Measurements from ENCODE around the gene ZNF710. TPM values are rescaled to one million over a fixed set of nuclear protein-coding genes. Genes with fewer than 3 reads are reported as not detected.

Gene ZNF710
- polyA plus RNA-seq, 1 of the 3 experiments (the other 2 are of a cell fraction): 2.7 TPM

- DNase-seq: no peak
- Histone ChIP-seq H2AFZ (ENCODE audit: low read depth) (no peak overlapping the region), H3K9ac (no peak overlapping the region), H3K79me2 (ENCODE audit: insufficient read depth) (no peaks in the 10 kb centered on the region), H3K4me2 (no peak overlapping the region), H3K4me3 (ENCODE audit: low read depth in 2 of 2, low read length in 1 of 2) (no peak overlapping the region), H3K9me3 (no peaks in the 10 kb centered on the region), H3K9me2 (no peaks in the 10 kb centered on the region), H3F3A (replicated peaks; ENCODE audit: insufficient read depth) (no peaks in the 10 kb centered on the region), H4K20me1 (ENCODE audit: insufficient read depth) (no peaks in the 10 kb centered on the region), H3K27ac (ENCODE audit: low read depth in 2 of 2, low read length in 1 of 2) (no peak overlapping the region), H3K27me3 (ENCODE audit: insufficient read depth) (no peaks in the 10 kb centered on the region), H3K36me3 (replicated peaks in 1 of 2; ENCODE audit: control insufficient read depth in 1 of 2, insufficient read depth in 2 of 2, low read length in 1 of 2) (no peaks in the 10 kb centered on the region), H3K4me1 (ENCODE audit: control insufficient read depth in 1 of 2, insufficient read depth in 2 of 2, low read depth in 1 of 2, low read length in 1 of 2) (no peaks in the 10 kb centered on the region)
- CTCF ChIA-PET: interaction anchor here (1.1 kb wide), 1 partner anchor 24 kb away, joined by 3 read pairs; no protein-coding TSS in a partner anchor
- no peak for TF ChIP-seq TAF1 (IDR thresholded peaks at IDR 0.05; ENCODE audit: borderline replicate concordance, low read depth, low read length)
- TF ChIP-seq GATA2 (CRISPR knock-in tag; IDR thresholded peaks at IDR 0.05): no peak
- TF ChIP-seq MXI1 (IDR thresholded peaks at IDR 0.05; ENCODE audit: low read depth, low read length): no peak
- no peak for TF ChIP-seq ELF1 (IDR thresholded peaks at IDR 0.05)
- TF ChIP-seq JUND (IDR thresholded peaks at IDR 0.05): no peak
- TF ChIP-seq MEF2A (IDR thresholded peaks at IDR 0.05; ENCODE audit: borderline replicate concordance, low read depth): no peak
- TF ChIP-seq GABPA (IDR thresholded peaks at IDR 0.05; ENCODE audit: low read depth): no peak
- TF ChIP-seq EP300 (IDR thresholded peaks at IDR 0.05; ENCODE audit: borderline replicate concordance in 1 of 2, low read depth in 1 of 2, low read length in 1 of 2): no peak
- TF ChIP-seq EZH2phosphoT487 (IDR thresholded peaks at IDR 0.05; ENCODE audit: borderline replicate concordance, low read depth): no peak
- no peak for TF ChIP-seq FOXM1 (IDR thresholded peaks at IDR 0.05; ENCODE audit: low read depth)
- TF ChIP-seq SIN3A (IDR thresholded peaks at IDR 0.05; ENCODE audit: borderline replicate concordance, low read depth, low read length): no peak
- TF ChIP-seq CTCF (IDR thresholded peaks at IDR 0.05): no peak
- no peak for TF ChIP-seq CHD2 (IDR thresholded peaks at IDR 0.05; ENCODE audit: low read length, partially characterized antibody)
- no peak for TF ChIP-seq ZBTB33 (IDR thresholded peaks at IDR 0.05; ENCODE audit: borderline replicate concordance, low read depth)
- TF ChIP-seq IRF3 (IDR thresholded peaks at IDR 0.05; ENCODE audit: low read depth, low read length): no peak
- POLR2A ChIA-PET: no interaction called here
These were observed 118.2 kb downstream of the ZNF710 start for GRCh38 chr15:90119367-90119766.
